SU-DHL-6 (cell line): ENCODE results near the gene MCM8.

Experiments used
- CTCF ChIP-seq: fragments of 200-600 bp; sonication (generic); IDR thresholded peaks from one replicate; pipeline ENCODE4 v1.5.1; 2017; ENCODE audit warnings: antibody characterized with exemption, mild to moderate bottlenecking, low read length, moderate library complexity; ENCODE audit not compliant: insufficient read depth, poor library complexity, severe bottlenecking
- EZH2phosphoT487 ChIP-seq: fragments of 200-600 bp; sonication (generic), shearing (Covaris generic); conservative IDR thresholded peaks from 2 replicates; pipeline ENCODE4 v1.6.1; 2018; ENCODE audit warnings: mild to moderate bottlenecking, antibody characterized with exemption, low read length, moderate library complexity, mixed read lengths

- TF ChIP-seq CTCF (no peak), EZH2phosphoT487 (no peak)
Observed at GRCh38 chr20:5987383-5987782, 36.9 kb downstream of the MCM8 start.
